Stimulated activated naive CD8-positive, alpha-beta T cell treated with anti-CD3 and anti-CD28 coated beads, Interleukin-15, Interleukin-2, amounts not matched to agents 100 U/mL and 50 U/mL, for 24 hours (primary cell): ENCODE data around the gene PROZ.

Source experiments
- ATAC-seq: fragments of 150-1000 bp; cut with Tn5 transposase; one replicate; pipeline ENCODE4 v1.10.0; 2021
- DNase-seq: peaks from one replicate; pipeline ENCODE4 v3.0.0; 2021

Gene PROZ

DNA sequence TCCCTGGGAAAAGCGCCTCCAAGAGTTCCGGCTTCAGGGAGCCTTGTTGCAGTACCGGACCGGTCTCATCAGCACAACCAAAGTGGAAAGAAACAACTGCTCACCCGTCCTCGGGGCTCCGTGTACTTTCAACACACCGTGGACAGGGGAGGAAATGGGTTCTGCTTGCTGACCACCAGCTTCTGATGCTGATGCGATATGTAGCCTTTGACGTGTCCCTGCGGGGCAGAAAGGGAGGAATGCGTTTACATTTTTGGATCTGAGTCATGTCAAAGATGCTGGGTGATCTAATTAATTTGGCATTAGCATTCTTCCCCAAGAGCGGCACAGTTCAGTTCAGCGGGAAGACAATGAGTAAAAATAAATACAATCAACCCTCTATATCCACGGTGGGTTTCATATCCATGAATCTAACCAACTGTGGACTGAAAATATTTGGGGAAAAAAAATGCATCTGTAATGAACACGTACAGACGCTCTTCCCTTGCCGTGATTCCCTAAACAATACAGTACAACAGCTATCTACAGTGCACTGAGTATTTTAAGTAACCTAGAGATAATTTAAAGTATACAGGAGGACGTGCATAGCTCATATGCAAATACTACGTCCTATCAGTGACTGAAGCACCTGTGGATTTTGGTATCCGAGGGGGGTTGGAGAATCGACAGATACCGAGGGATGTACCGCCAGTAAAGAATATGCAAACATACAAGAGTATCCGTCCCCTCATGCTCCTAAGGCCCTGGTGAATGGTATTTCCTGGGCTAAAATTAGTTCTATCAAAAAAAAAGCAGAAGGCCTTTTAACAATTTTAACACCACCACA is 19.8 kb downstream of the PROZ start:
- no peak for DNase-seq

GRCh38 chr13:113178896-113179167 is 20.4 kb downstream of the PROZ start:
- ATAC-seq: no peak
- DNase-seq: no peak

More for the DNA sequence above, 19.8 kb downstream of the PROZ start:
- no peak for ATAC-seq

DNA sequence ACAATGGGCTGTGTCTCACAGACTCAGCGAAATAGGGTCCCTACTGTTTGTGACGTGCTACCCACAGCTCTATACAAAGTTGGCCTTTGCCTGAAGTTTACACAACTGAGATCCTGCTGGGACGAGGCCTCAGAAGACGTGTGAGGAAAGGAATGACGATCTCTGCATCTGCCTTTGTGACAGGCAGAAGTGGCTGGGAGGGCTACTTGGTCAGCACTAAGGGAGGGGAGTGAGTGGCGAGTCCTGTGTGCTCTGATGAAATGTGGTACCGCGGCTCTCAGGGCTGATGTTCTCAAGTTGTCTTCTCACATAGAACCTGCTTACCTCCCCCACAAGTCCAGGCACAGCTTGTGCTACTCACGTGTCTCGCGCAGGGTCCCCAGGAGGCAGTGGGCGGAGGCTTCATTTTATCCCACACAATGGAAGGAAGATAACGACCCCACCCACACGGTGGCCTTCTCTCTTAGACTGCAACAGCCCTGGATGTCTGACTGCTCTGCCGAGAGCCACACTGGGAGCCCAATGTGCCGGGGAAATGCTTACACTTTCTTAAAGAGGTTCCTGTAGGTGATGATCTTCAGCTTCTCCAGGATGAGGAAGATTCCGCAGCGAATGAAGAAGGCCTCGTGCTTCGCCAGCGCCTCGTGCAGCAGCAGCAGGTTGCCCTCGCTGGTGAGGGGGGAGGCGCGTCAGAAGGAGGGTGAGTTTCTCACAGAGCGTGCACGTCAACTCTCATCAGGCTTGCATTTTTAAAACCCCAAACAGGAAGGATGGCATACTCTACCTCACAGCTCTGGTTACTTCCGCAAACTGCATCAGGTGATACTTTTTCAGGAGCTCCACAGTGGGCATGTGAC is 21.2 kb downstream of the PROZ start:
- ATAC-seq (no peak), DNase-seq (no peak)

DNA sequence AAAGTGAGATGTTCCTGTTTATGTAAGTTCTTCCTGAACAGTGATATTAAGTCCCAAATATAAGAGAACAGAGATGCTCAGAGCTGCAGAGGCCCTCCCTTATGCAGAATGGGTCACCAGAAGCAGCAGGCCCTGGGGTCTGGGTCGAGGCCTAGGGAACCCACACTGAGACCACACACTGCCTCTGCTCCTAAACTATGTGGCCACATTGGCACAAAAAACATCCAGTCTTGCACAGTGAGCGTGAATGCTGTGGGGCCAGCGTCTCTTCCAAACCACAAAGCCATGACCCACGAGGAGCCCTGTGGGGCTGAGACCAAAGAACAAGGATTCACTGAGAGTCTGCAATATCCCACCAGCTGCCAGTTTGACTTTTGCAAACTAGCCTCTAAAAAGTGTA is 23.6 kb downstream of the PROZ start:
- DNase-seq (no peak), ATAC-seq (no peak)

- ATAC-seq: no peak
- DNase-seq: no peak
Measured at GRCh38 chr13:113183450-113184129, 25.1 kb downstream of the PROZ start.

- DNase-seq (no peak), ATAC-seq (no peak)
Measured at GRCh38 chr13:113184568-113185440, 26.4 kb downstream of the PROZ start.

DNA sequence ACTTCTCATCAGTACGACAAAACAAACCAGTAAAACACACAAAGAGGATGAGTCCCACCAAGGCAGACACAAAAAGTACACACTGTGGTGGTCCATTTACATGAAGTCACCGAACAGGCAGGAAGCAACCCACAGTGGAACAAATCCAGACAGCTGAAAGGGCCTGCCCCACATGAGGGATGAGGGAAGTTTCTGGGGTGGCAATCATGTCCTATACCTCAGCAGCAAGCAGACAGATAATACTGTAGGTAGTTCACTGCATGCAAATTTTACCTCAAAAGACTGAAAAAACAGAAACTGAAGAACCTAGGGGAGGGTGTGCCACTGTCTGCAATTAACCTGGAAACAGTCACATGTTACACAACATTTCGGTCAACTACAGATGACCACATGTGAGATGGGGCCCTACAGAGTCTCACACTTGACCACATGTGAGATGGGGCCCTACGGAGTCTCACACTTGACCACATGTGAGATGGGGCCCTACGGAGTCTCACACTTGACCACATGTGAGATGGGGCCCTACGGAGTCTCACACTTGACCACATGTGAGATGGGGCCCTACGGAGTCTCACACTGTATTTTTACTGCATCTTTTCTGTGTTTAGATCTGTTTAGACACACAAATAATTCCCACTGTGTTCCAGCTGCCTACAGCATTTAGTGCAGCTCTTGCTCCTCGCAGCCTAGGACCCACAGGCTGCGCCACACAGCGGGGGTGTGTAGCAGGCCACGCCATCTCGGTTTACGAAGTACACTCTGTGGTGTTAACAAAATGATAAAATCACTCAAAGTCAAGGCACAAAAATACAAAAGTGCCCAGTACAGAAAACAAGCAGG is 27.8 kb downstream of the PROZ start:
- peak; percentile 34 for DNase-seq
- ATAC-seq: peak; percentile 79

DNA sequence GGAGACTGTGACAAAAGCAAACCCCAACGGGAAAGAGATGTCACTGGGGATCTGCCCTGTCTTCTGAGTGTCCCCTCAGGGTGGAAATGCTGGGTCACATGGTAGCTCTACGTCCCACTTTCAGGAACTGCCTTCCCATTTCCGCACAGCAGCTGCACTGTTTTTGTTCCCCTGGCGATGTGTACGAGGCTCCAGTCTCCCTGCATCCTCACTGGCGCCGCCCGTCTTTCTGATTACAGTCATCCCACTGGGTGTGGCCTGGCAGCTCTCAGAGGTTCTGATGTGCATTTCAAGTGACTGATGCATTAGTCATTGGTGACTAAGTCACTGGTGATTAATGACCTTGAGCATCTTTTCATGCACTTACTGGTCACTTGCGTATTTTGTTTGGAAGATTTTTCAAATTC is 28.8 kb downstream of the PROZ start:
- ATAC-seq (peak; percentile 89), DNase-seq (peak; percentile 72)

DNA sequence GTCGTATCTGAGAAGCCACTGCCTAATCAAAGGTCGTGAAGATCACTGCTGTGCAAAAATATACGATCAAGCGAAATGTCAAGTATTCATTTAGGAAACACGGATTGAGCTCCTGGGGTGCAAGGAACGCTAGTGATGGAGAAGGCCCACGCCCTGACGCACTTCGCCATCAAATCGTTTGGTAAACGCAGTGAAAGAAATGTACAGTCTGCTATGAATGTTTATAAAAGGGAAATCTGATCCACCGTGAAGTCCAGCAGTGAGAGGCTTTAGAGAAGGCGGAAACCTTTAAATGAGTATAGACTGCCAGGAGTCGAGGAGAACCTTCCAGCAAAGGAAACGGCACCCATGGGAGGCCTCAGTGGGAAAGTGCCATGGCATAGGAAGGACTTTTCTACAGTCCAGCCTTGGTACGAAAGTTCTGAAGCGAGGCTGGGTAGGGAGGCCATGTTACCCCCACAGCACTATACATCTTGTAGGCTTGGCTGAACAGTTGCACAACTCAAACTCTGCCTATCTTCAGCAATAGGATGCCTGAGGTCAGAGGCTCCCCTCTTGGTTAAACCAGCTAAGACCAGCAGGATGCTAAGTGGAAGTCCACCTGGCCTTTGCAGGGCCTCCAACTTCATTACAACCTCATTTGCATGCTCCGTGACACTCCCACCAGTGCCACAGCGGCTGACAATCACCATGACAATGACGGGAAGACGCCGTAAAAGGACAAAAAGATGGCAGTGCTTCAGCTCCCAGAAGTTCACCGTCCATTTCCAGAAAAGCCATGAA is 29.6 kb downstream of the PROZ start:
- ATAC-seq (no peak), DNase-seq (no peak)

- ATAC-seq: no peak
- DNase-seq: no peak
Measured at GRCh38 chr13:113190181-113190580, 31.7 kb downstream of the PROZ start.

- DNase-seq: no peak
- ATAC-seq: no peak
Measured at GRCh38 chr13:113192279-113192678, 33.8 kb downstream of the PROZ start.

- DNase-seq (no peak), ATAC-seq (no peak)
Measured at GRCh38 chr13:113192902-113193301, 34.5 kb downstream of the PROZ start.

- DNase-seq: no peak
- ATAC-seq: no peak
Measured at GRCh38 chr13:113195360-113195759, 36.9 kb downstream of the PROZ start.

DNA sequence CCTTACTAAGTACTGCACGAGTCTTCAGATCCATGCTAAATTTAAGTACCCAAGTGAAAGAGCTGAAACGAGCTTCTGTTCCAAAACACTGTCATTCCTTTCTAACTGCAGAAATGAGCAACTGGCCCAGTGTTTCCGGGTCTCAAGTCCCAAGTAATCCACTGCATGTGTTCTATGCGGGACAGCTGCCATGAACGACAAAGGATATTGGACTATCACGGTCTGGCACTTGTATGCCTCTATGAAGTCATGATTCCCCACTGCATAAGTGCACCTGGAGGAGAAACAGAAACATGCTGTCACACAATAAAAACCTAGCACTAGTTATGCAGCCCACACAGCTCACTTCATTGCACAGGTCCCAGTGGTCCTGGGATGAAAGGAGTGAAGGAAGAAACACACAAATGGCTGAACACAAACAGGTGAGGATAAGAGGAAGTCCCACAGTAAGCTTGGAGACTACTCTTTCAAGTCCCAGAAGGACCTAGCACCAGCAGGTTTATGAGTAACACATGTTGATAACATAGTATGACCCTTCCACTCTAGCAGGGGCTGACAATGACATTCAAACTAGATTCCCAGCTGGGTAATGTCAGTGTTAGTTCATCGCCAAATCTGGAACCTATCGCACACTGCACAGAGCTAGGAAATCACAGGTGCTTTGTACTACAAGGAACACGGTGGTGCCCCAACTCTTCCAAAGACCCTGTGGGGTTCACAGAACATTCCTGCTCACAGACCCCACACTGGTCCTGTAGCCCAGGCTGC is 38.7 kb downstream of the PROZ start:
- ATAC-seq (no peak), DNase-seq (no peak)

- ATAC-seq (no peak), DNase-seq (no peak)
Measured at GRCh38 chr13:113201815-113202214, 43.4 kb downstream of the PROZ start.

DNA sequence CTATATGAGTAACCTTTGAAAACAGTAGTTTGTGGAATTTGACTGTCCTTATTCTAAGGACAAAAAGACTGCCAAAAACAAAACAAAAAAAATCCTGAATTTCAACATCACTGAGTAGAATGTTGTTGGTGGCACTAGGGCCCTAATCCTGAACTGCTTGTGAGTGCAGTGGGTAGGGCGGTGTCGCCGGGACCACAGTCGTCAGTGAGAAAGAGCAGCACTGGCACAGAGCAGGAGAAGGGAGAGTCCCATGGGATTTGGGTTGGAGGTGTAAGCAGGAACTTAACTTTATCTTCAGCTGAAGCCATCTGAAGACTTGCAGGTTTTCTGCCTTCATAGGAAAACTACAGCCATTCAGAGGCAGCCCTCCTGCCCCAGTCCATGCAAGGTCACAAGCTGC is 44.5 kb downstream of the PROZ start:
- ATAC-seq: no peak
- DNase-seq: no peak

DNA sequence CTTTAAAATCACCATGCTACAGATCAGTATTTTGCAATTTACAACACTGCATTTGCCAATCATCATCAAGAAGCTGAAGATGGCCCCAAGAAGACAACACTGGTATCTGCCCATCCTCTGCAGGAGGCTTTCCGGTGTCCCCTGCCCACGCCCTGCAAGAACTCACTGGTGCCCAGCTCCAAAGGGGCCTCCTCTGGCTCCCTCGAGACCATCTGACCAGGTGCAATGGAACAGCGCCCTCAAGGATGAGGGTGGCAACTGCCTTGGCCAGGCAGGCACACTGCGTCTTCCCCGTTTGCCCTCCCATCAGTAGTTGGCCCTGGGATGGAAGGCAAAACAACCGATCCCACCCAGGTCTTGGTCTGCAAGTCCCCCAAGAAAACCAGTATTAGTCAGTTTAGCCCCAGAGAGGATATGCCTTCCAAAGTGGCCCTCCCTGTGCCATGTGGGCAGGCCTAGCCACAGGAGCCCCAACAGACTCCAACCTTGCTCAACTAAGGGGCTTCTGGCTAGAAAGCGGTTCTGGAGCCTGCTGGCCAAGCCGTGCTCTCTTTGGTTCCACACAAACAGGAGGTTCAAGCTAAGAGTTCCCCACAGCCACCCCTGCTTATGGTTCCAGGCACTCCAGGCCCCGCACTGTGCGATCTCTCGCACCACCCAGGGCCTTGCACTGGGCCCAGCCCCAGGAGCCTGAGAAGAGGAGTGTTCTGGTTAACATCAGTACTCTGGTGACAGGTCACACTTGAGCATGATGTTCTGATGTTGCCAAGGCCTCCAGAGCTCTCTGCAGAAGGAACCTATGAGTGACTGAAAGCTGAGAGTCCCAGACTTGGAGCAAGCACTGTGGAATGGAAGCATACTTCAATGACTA is 45.3 kb downstream of the PROZ start:
- ATAC-seq (no peak), DNase-seq (no peak)

DNA sequence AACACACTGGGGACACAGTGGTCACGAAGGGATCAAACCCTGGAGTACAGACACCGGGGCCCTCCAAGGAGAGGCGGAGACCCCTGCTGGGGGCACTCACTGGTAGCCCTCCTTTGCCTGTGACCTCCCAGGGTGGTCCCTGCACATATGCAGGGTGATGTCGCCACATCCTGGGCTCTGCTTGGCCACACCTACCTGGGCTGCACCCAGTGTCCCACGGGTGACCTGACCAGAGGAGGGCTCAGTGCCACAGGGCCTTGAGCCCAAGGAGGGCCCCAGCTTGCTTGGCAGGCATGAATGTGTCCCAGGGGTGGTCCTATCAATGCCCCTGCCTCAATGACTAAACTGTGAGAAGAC is 45.9 kb downstream of the PROZ start:
- ATAC-seq (no peak), DNase-seq (no peak)
